NB4 (cell line): ENCODE data around the gene FXN.

ENCODE experiments used
- MYC ChIP-seq: IDR thresholded peaks from 2 replicates; pipeline ENCODE4 v1.6.1; 2011; ENCODE audit warnings: low read depth, low read length
- TF ChIP-seq, protein P1 (sequence below): IDR thresholded peaks from one replicate; pipeline ENCODE4 v1.5.1; 2012; ENCODE audit warnings: low read depth, low read length

DNA sequence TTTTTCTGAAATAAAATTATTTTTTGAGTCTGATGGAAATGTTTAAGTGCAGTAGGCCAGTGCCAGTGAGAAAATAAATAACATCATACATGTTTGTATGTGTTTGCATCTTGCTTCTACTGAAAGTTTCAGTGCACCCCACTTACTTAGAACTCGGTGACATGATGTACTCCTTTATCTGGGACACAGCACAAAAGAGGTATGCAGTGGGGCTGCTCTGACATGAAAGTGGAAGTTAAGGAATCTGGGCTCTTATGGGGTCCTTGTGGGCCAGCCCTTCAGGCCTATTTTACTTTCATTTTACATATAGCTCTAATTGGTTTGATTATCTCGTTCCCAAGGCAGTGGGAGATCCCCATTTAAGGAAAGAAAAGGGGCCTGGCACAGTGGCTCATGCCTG is 39.2 kb downstream of the FXN start:
- TF ChIP-seq, protein P1, sequence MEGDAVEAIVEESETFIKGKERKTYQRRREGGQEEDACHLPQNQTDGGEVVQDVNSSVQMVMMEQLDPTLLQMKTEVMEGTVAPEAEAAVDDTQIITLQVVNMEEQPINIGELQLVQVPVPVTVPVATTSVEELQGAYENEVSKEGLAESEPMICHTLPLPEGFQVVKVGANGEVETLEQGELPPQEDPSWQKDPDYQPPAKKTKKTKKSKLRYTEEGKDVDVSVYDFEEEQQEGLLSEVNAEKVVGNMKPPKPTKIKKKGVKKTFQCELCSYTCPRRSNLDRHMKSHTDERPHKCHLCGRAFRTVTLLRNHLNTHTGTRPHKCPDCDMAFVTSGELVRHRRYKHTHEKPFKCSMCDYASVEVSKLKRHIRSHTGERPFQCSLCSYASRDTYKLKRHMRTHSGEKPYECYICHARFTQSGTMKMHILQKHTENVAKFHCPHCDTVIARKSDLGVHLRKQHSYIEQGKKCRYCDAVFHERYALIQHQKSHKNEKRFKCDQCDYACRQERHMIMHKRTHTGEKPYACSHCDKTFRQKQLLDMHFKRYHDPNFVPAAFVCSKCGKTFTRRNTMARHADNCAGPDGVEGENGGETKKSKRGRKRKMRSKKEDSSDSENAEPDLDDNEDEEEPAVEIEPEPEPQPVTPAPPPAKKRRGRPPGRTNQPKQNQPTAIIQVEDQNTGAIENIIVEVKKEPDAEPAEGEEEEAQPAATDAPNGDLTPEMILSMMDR = no peak
- TF ChIP-seq MYC = no peak
